WERI-Rb-1 (cell line): ENCODE results near the gene MRGPRD.

Experiments used
- DNase-seq: peaks from one replicate; pipeline ENCODE4 v3.0.0-alpha.2; 2020
- H3K27ac ChIP-seq: fragments of 250-450 bp; sonication (Bioruptor Pico); 2 replicates; pipeline ENCODE4 v1.5.1; 2020; ENCODE audit warnings: mild to moderate bottlenecking, moderate library complexity
- H3K27me3 ChIP-seq: fragments of 250-450 bp; sonication (Bioruptor Pico); 2 replicates; pipeline ENCODE4 v1.5.1; 2021; ENCODE audit warnings: mild to moderate bottlenecking, low read depth, moderate library complexity; ENCODE audit not compliant: insufficient read depth, severe bottlenecking
- H3K36me3 ChIP-seq: fragments of 250-450 bp; sonication (Bioruptor Pico); 2 replicates; pipeline ENCODE4 v1.5.1; 2020; ENCODE audit warnings: mild to moderate bottlenecking, moderate library complexity
- H3K4me3 ChIP-seq: 2 replicates; pipeline ENCODE4 v1.5.1; 2011; ENCODE audit warnings: low read depth, mild to moderate bottlenecking, control low read depth, low read length
- H3K9me3 ChIP-seq: fragments of 250-450 bp; sonication (Bioruptor Pico); 2 replicates; pipeline ENCODE4 v1.5.1; 2021; ENCODE audit warnings: mild to moderate bottlenecking, moderate library complexity; ENCODE audit not compliant: severe bottlenecking
- CTCF ChIP-seq: IDR thresholded peaks from 2 replicates; pipeline ENCODE4 v1.5.1; 2011; ENCODE audit warnings: low read depth, mild to moderate bottlenecking, control low read depth, inconsistent platforms, low read length

The MRGPRD gene

DNA sequence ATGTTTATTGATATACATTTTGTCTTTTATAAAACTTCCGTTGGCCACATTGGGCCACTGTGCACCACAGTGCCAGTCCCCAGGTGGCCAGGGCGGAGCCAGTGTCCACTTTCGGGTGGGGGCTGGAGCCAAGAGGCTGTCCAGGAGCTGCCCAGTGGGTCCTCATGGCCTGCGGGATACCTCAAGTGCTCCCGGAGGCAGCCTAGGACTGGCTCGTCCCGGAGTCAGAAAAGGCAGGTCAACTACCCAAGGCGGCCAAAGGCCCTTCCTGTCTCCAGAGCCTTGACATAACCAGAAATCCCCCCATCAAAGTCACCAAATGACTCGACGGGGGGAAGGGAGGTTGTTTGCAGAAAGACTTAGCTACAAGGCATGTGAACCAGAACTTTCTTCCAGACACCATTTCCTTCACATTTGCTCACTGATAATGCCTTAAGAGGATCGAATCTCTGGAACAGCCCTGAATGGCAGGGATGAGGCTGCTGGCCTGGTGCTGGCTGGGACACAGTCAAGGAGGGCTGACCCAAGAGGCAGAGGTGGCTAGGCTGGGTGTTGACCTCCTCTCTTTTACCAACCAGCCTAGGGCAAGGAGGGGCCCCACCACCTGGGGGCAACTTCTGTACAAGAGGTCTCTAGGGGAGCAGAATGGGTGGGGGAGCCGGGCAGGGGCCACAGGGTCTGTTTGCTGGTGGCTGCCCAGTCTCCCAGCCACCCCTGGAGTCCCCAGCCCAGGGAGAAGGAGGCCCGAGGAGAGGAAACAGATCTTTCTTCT, 23.8 kb upstream of the MRGPRD start:
- Histone ChIP-seq H3K9me3 (no peaks in the 10 kb centered on the region), H3K36me3 (no peaks in the 10 kb centered on the region), H3K27ac (no peak overlapping the region), H3K27me3 (no peaks in the 10 kb centered on the region), H3K4me3 (no peak overlapping the region)
- TF ChIP-seq CTCF, result no peak
- DNase-seq, result no peak

- DNase-seq, result no peak
- TF ChIP-seq CTCF, result no peak
- no peaks in the 10 kb centered on the region for H3K36me3 ChIP-seq
- no peak overlapping the region for H3K27ac ChIP-seq
- H3K9me3 ChIP-seq, result no peaks in the 10 kb centered on the region
- no peak overlapping the region for H3K4me3 ChIP-seq
- no peaks in the 10 kb centered on the region for H3K27me3 ChIP-seq
These were observed 23.1 kb upstream of the MRGPRD start for GRCh38 chr11:69003866-69004367.

DNA sequence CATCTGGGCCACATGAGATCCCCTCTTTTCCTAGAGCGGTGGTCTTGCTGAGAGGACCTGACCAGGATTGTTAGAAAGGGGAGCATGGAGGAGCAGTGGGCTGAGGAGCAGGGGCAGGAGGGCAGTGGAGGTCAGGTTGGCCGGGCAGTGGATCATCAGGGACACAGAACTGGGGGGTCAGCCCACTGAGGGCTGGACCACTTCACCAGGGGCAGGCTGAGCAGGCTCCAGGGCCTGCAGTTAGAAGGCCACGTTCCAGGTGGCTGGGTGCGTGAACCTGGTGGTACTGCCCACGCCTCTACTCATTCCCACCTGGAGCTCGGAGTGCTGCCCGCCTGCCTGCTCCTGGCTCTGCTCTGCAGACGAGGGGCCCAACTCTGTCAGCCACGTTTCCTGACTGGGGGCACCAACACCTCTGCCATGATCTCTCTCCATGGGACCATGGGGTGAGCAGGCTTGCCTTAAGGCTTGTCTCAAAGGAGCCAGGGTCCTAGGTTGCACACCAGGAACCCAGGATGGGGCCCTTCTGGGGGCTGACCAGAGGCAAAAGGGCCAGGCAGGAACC, 22.6 kb upstream of the MRGPRD start:
- DNase-seq, result no peak
- no peak overlapping the region for H3K4me3 ChIP-seq
- H3K36me3 ChIP-seq, result no peaks in the 10 kb centered on the region
- no peak for TF ChIP-seq CTCF
- H3K9me3 ChIP-seq, result no peaks in the 10 kb centered on the region
- no peaks in the 10 kb centered on the region for H3K27me3 ChIP-seq
- no peak overlapping the region for H3K27ac ChIP-seq

- Histone ChIP-seq H3K27me3 (no peaks in the 10 kb centered on the region), H3K27ac (no peak overlapping the region), H3K36me3 (no peaks in the 10 kb centered on the region), H3K9me3 (no peaks in the 10 kb centered on the region), H3K4me3 (no peak overlapping the region)
- no peak for DNase-seq
- TF ChIP-seq CTCF, result no peak
These were observed 21.9 kb upstream of the MRGPRD start for GRCh38 chr11:69002570-69003231.

DNA sequence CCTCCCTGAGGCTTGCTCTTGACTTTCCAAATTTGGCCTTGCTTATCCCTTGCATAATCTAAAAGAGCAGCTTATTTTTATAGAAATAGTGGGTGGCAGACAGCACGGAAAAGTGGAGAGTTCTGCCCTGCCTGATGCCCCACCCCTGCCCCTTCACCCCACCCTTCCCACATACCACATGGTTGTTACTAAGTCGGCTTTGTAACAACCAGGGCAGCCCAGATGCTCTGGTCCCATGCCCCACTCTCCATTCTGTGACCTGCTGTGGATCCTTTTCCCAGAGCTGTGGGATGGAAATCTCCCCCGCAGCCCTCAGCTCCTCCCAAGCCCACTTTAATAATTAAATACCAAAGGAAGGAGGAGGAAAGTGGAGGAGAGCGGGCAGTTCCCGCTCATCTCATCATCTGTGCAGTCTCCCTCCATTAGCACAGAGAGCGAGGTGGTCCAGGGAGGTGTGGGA, 21.4 kb upstream of the MRGPRD start:
- DNase-seq, result no peak
- no peaks in the 10 kb centered on the region for H3K36me3 ChIP-seq
- H3K9me3 ChIP-seq, result no peaks in the 10 kb centered on the region
- no peak for TF ChIP-seq CTCF
- H3K27me3 ChIP-seq, result no peaks in the 10 kb centered on the region
- no peak overlapping the region for H3K4me3 ChIP-seq
- no peak overlapping the region for H3K27ac ChIP-seq
